ENCODE data around the gene PAPPA. TPM values are rescaled to one million over a fixed set of nuclear protein-coding genes. Genes with fewer than 3 reads are reported as not detected.

Gene PAPPA
- total RNA-seq, 1 donor from 2014 or later: 219 TPM

DNA sequence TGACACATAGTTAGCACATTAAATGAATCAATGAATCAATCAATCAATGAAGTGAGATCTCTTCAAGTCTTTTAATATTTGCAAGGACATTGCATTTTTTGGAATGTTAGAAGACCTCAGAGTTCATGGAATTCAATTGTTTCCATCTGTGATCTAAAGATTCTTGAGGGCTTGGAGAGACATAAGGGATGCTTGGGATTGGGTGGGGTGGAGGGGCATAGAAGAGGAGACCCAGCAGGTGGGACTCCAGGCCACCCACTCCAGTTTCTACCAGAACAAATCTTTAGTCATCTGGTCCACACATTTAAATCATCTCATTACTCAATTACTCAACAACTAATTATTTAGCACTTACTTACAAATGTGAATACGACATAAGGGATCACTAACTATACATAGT, 282.5 kb downstream of the PAPPA start:
- Mint-ChIP-seq H3K4me3 (ENCODE audit: unreplicated experiment) (no peak overlapping the region), H3K27ac (ENCODE audit: unreplicated experiment) (no peak overlapping the region), H3K4me1 (ENCODE audit: low read depth) (peaks cover 3% of the 10 kb centered on the region), H3K27me3 (ENCODE audit: low read depth) (no peaks in the 10 kb centered on the region), H3K9me3 (ENCODE audit: low read depth) (no peaks in the 10 kb centered on the region), H3K36me3 (ENCODE audit: low read depth) (no peaks in the 10 kb centered on the region)
- no peak for TF ChIP-seq CTCF (IDR thresholded peaks at IDR 0.05)
- DNase-seq (ENCODE audit: low spot score): no peak

DNA sequence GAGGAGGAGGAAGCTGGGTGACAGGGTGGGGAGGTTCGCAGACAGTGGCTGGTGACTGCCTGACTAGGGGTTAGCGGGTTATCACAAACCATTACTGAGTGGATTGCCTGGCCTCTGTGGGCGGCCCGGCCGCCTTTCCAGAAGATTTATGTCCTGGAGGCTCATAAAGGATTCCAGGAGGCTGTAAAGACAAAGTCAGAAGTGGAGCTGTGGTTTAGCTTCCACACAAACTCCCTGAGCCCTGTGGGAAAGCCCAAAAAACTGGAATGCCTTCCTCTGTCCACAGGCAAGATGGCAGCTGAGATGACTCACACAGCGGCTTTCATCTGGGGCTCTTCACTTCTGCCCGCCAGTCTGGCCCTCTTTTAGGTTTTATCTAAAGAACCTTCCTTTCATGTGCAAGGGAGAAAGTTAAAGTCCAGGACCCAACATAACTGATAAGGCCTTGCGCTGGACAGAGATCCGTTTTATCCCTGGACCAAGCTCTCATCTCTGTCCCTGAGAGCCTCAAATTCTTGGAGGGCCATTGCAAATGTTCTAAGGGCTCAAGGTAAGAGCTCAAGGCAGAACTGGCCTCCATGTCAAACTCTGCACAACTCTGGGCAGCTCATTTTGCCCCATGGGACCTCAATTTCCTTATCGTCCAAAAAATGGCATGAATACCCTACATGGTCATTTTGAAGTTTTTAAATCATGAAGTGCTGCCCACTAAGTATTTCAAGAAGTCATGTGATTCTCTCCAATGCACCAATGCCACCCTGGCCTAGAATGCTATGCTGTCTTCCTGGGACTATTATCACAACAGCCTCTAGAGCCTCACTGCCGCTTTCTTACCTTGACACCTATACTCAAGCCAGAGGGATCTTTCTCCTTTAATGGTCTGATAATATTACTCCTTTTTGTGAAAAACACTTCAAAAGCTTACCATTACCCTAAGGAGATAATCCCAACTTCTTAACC, 284.1 kb downstream of the PAPPA start:
- Mint-ChIP-seq H3K4me1 (ENCODE audit: low read depth) (peaks cover 3% of the 10 kb centered on the region), H3K4me3 (ENCODE audit: unreplicated experiment) (no peak overlapping the region), H3K27ac (ENCODE audit: unreplicated experiment) (no peak overlapping the region), H3K27me3 (ENCODE audit: low read depth) (no peaks in the 10 kb centered on the region), H3K36me3 (ENCODE audit: low read depth) (no peaks in the 10 kb centered on the region), H3K9me3 (ENCODE audit: low read depth) (no peaks in the 10 kb centered on the region)
- DNase-seq (ENCODE audit: low spot score): no peak
- no peak for TF ChIP-seq CTCF (IDR thresholded peaks at IDR 0.05)

- TF ChIP-seq CTCF (IDR thresholded peaks at IDR 0.05): no peak
- no peak overlapping the region for H3K27ac Mint-ChIP-seq (ENCODE audit: unreplicated experiment)
- no peak overlapping the region for H3K4me3 Mint-ChIP-seq (ENCODE audit: unreplicated experiment)
- H3K4me1 Mint-ChIP-seq (ENCODE audit: low read depth): no peaks in the 10 kb centered on the region
- H3K27me3 Mint-ChIP-seq (ENCODE audit: low read depth): no peaks in the 10 kb centered on the region
- H3K36me3 Mint-ChIP-seq (ENCODE audit: low read depth): no peaks in the 10 kb centered on the region
- no peaks in the 10 kb centered on the region for H3K9me3 Mint-ChIP-seq (ENCODE audit: low read depth)
- no peak for DNase-seq (ENCODE audit: low spot score)
Observed at GRCh38 chr9:116442528-116442927, 288.9 kb downstream of the PAPPA start.

DNA sequence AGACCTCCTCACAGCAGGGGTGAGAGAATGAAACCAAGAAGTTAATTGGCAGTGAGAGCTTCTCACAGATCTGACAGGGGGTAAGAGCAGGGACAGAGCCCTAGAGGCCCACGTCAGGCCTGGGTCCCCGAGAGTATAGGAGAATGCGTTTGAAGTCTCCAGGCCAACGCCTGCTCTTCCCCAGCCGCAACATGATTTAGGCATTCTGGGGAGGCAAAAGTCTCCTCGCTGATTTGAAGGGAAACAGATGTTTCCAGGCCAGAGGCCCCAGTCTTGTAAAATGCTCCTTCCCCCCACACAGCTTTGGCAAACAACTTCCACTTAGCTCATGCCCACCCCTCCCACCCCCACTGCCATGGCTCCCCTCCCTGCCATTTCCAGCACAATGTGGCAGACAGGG, 294.3 kb downstream of the PAPPA start:
- TF ChIP-seq CTCF (IDR thresholded peaks at IDR 0.05): no peak
- H3K4me1 Mint-ChIP-seq (ENCODE audit: low read depth): peaks cover 20% of the 10 kb centered on the region
- no peak for DNase-seq (ENCODE audit: low spot score)
- no peaks in the 10 kb centered on the region for H3K27me3 Mint-ChIP-seq (ENCODE audit: low read depth)
- no peaks in the 10 kb centered on the region for H3K9me3 Mint-ChIP-seq (ENCODE audit: low read depth)
- H3K27ac Mint-ChIP-seq (ENCODE audit: unreplicated experiment): no peak overlapping the region
- H3K4me3 Mint-ChIP-seq (ENCODE audit: unreplicated experiment): no peak overlapping the region
- H3K36me3 Mint-ChIP-seq (ENCODE audit: low read depth): no peaks in the 10 kb centered on the region

- H3K27me3 Mint-ChIP-seq (ENCODE audit: low read depth): no peaks in the 10 kb centered on the region
- H3K4me1 Mint-ChIP-seq (ENCODE audit: low read depth): peaks cover 20% of the 10 kb centered on the region
- DNase-seq (ENCODE audit: low spot score): no peak
- no peaks in the 10 kb centered on the region for H3K36me3 Mint-ChIP-seq (ENCODE audit: low read depth)
- H3K9me3 Mint-ChIP-seq (ENCODE audit: low read depth): no peaks in the 10 kb centered on the region
- no peak for TF ChIP-seq CTCF (IDR thresholded peaks at IDR 0.05)
- no peak overlapping the region for H3K27ac Mint-ChIP-seq (ENCODE audit: unreplicated experiment)
- H3K4me3 Mint-ChIP-seq (ENCODE audit: unreplicated experiment): no peak overlapping the region
Observed at GRCh38 chr9:116448431-116448830, 294.8 kb downstream of the PAPPA start.
